Testis (tissue), 3 donors: ENCODE measurements around the gene HAPSTR1. TPM values are rescaled to one million over a fixed set of nuclear protein-coding genes. Genes with fewer than 3 reads are reported as not detected.

Source experiments
- DNase-seq: peaks from one replicate; pipeline ENCODE4 v3.0.0-alpha.2; 2019
- H3K27ac ChIP-seq, 2 donors: fragments of 200-600 bp; sonication (generic); one replicate each; pipeline ENCODE4 v1.5.1; 2019
- H3K27me3 ChIP-seq: fragments of 200-600 bp; sonication (generic); one replicate; pipeline ENCODE4 v1.5.1; 2019
- H3K36me3 ChIP-seq: fragments of 200-600 bp; sonication (generic); one replicate; pipeline ENCODE4 v1.5.1; 2017; ENCODE audit warnings: low read depth; ENCODE audit errors: missing control alignments
- H3K4me1 ChIP-seq: fragments of 200-600 bp; sonication (generic); one replicate; pipeline ENCODE4 v1.5.1; 2019
- H3K4me3 ChIP-seq, 2 donors: fragments of 200-600 bp; sonication (generic); one replicate each; pipeline ENCODE4 v1.5.1; 2017 to 2019
- H3K9me3 ChIP-seq: fragments of 200-600 bp; sonication (generic); one replicate; pipeline ENCODE4 v1.5.1; 2017
- POLR2A ChIP-seq: fragments of 450-650 bp; IDR thresholded peaks from one replicate; pipeline ENCODE4 v1.6.1; 2017; ENCODE audit warnings: antibody characterized with exemption, mild to moderate bottlenecking, moderate library complexity
- WGBS, 2 donors: methylation state at CpG; one replicate each; pipeline ENCODE4 v1.1.5; 2018; 5-methylcytosine and 5-hydroxymethylcytosine counted together
- intact Hi-C: fragments of 100-400 bp; cut with DNase I; formaldehyde crosslinking; loops from one replicate; pipeline ENCODE4 v1.15.1; 2023; ENCODE audit warnings: low total_unique reads
- polyA plus RNA-seq: library from polyadenylated mRNA; stranded (reverse); fragments of 350-450 nt; fragmentation: Illumina TruSeq; extraction: RNeasy Lipid Tissue Mini Kit (QIAGEN cat#74804); gene quantifications from one replicate; pipeline ENCODE4 v1.2.3, GENCODE V29; 2014; ENCODE audit warnings: low read depth, low replicate concordance; ENCODE audit not compliant: insufficient read depth
- total RNA-seq, 2 donors: library from RNA; depleted of rRNA; stranded (reverse); fragments of >200 nt; gene quantifications; one replicate each; pipeline ENCODE4 v1.2.3, GENCODE V29; 2016
- TF ChIP-seq, protein P1 (sequence below), 3 experiments: fragments of 450-650 bp in 2 of 3; fragments of 200-600 bp in 1 of 3; sonication (generic) in 1 of 3; IDR thresholded peaks; one replicate each; pipeline ENCODE4 v1.5.1; 2016 to 2019; ENCODE audit warnings: antibody characterized with exemption in 3 of 3, mild to moderate bottlenecking in 2 of 3, moderate library complexity in 1 of 3

HAPSTR1 gene
- total and polyA plus RNA-seq, 3 donors from 2014 or later = 37.5 to 75.7 (median 68.8) TPM

DNA sequence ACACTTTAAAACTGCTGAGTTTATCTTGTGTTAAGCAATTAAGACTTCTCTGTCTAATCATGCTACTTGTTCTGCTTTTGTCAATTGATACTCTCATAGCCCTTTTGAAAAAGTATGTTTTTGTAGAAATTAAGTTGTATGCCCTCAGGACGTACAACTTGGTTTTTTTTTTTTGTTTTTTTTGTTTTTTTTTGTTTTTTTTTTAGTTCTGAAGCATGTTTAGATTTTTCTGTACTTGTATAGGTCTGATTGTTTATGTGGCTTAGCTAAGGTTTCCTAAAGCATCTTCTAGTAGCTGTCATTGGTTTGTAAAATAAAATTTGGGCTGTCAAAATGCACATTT is 21.4 kb downstream of the HAPSTR1 start:
- no peak overlapping the region for H3K4me3 ChIP-seq
- no peak for DNase-seq
- no peaks in the 10 kb centered on the region for H3K27me3 ChIP-seq
- 24 to 35% methylated on average over 1 of the region's 1 CpG for WGBS, 2 donors
- no peaks in the 10 kb centered on the region for H3K36me3 ChIP-seq
- no peaks in the 10 kb centered on the region for H3K9me3 ChIP-seq
- TF ChIP-seq POLR2A = no peak
- TF ChIP-seq, protein P1, sequence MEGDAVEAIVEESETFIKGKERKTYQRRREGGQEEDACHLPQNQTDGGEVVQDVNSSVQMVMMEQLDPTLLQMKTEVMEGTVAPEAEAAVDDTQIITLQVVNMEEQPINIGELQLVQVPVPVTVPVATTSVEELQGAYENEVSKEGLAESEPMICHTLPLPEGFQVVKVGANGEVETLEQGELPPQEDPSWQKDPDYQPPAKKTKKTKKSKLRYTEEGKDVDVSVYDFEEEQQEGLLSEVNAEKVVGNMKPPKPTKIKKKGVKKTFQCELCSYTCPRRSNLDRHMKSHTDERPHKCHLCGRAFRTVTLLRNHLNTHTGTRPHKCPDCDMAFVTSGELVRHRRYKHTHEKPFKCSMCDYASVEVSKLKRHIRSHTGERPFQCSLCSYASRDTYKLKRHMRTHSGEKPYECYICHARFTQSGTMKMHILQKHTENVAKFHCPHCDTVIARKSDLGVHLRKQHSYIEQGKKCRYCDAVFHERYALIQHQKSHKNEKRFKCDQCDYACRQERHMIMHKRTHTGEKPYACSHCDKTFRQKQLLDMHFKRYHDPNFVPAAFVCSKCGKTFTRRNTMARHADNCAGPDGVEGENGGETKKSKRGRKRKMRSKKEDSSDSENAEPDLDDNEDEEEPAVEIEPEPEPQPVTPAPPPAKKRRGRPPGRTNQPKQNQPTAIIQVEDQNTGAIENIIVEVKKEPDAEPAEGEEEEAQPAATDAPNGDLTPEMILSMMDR (IDR thresholded peaks at IDR 0.05) = no peak
- H3K4me1 ChIP-seq = peaks cover 33% of the 10 kb centered on the region
- H3K27ac ChIP-seq = no peak overlapping the region
- intact Hi-C loops = no loop called here

DNA sequence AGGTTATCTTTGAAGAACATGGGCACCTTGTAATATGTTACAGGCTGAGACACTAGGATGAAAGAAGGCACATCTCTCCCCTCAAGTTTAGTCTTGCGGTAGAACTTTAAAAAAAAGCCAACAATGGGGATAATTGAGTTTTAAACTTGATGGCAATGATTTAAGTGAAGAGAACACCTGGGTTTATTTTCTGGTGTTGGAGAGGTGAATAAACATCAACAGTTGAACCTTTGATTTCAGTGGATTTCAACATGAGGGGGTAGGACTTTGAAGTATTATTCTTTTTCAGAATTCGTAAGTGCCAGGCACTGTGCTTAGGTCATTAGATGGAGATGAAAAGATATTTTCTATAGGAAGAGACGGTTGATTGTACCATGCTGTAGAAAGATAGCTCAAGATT is 22.3 kb downstream of the HAPSTR1 start:
- TF ChIP-seq POLR2A = no peak
- TF ChIP-seq, protein P1 (IDR thresholded peaks at IDR 0.05) = no peak
- Histone ChIP-seq H3K4me3 (no peak overlapping the region), H3K27ac (no peak overlapping the region), H3K4me1 (peaks cover 33% of the 10 kb centered on the region), H3K9me3 (no peaks in the 10 kb centered on the region), H3K36me3 (no peaks in the 10 kb centered on the region), H3K27me3 (no peaks in the 10 kb centered on the region)
- 90 to 97% methylated on average over 3 of the region's 3 CpGs for WGBS, 2 donors
- intact Hi-C loops = no loop called here
- no peak for DNase-seq

DNA sequence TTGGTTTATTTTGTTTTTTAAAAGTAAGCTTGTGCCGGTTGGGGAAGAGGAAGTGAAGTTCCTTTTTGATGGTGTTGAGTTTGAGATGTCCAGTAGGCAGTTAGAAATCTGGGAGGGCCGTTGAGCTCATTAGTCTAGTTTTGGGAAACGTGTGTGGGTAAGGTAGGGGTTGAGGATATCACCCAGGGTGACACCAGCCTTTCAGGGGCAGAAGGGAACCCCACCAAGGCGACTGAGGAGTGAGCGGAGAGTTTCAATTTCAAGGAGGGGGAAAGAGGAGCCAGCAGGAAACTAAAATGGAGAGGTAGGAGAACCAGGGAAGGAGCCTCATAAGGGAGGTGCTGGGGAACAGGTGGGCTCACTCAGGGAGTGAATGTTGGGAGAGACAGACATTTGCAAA is 22.7 kb downstream of the HAPSTR1 start:
- Histone ChIP-seq H3K4me1 (peaks cover 29% of the 10 kb centered on the region), H3K4me3 (no peak overlapping the region), H3K27me3 (no peaks in the 10 kb centered on the region), H3K9me3 (no peaks in the 10 kb centered on the region), H3K36me3 (no peaks in the 10 kb centered on the region), H3K27ac (no peak overlapping the region)
- 82 to 91% methylated on average over 5 of the region's 5 CpGs for WGBS, 2 donors
- intact Hi-C loops = no loop called here
- DNase-seq = no peak
- TF ChIP-seq, protein P1 (IDR thresholded peaks at IDR 0.05) = no peak
- TF ChIP-seq POLR2A = no peak

DNA sequence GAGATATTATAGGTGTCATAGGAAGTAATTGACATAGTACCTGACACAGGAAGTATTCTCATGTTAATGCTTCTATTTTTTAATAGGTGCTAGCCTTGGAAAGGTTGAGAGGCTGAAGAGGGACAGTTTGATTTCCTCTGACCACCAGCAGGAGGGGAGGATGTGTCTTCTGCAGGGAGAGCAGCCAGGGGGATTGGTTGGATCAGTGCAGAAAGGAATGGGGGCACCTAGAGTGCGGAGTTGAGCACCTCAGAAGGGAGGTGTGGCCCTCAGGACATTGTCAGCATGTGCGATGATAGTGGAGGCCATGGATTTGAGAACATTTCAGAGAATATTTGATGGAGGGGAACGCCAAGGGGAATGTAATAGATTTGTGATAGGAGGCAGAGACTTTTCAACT is 23.4 kb downstream of the HAPSTR1 start:
- WGBS, 2 donors = 87 to 95% methylated on average over 3 of the region's 3 CpGs
- Histone ChIP-seq H3K9me3 (no peaks in the 10 kb centered on the region), H3K27ac (no peak overlapping the region), H3K4me1 (peaks cover 22% of the 10 kb centered on the region), H3K27me3 (no peaks in the 10 kb centered on the region), H3K36me3 (no peaks in the 10 kb centered on the region), H3K4me3 (no peak overlapping the region)
- no peak for TF ChIP-seq POLR2A
- TF ChIP-seq, protein P1 (IDR thresholded peaks at IDR 0.05) = no peak
- intact Hi-C loops = no loop called here
- DNase-seq = no peak

DNA sequence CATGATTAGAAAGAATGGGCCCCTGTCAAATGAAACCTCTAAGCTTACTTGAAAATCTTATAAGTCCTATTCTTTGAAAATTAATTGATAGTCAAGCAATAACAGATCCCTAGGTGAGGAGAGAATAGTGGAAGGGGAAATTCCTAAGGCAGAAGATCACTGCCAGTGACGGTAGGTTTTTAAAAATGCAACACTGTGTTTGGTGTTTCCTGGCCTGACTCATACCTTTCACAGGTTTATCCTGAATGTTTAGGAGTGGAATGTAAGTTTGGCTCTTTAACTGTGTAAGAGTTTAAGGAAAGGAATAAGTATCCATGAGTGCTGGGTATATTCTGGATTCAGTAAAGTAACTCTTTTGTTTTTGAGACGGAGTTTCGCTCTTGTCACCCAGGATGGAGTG is 23.8 kb downstream of the HAPSTR1 start:
- H3K4me1 ChIP-seq = peaks cover 20% of the 10 kb centered on the region
- DNase-seq = no peak
- no peak overlapping the region for H3K4me3 ChIP-seq
- TF ChIP-seq, protein P1 (IDR thresholded peaks at IDR 0.05) = no peak
- TF ChIP-seq POLR2A = no peak
- no peak overlapping the region for H3K27ac ChIP-seq
- H3K9me3 ChIP-seq = no peaks in the 10 kb centered on the region
- no peaks in the 10 kb centered on the region for H3K27me3 ChIP-seq
- intact Hi-C loops = no loop called here
- 75 to 82% methylated on average over 3 of the region's 3 CpGs for WGBS, 2 donors
- H3K36me3 ChIP-seq = no peaks in the 10 kb centered on the region
